ENCODE data around the gene AKR7A3.
"Not testable (repeated sequence)": the region's sequence is repeated elsewhere in the genome, so short reads cannot be mapped to it uniquely, and the experiment has no call there.

AKR7A3 gene

GRCh38 chr1:19287436-19288185 is 959 bp downstream of the AKR7A3 start:
- DNase-seq (ENCODE audit: low read depth), result no peak

- DNase-seq (ENCODE audit: low read depth), result not testable (repeated sequence)
Measured at GRCh38 chr1:19285807-19286206, 2.8 kb downstream of the AKR7A3 start.

GRCh38 chr1:19285366-19285765 is 3.2 kb downstream of the AKR7A3 start:
- DNase-seq (ENCODE audit: low read depth), result not testable (repeated sequence)

- DNase-seq (ENCODE audit: low read depth), result no peak
Measured at GRCh38 chr1:19284881-19285280, 3.7 kb downstream of the AKR7A3 start.

- no peak for DNase-seq (ENCODE audit: low read depth)
Measured at GRCh38 chr1:19283891-19284290, 4.7 kb downstream of the AKR7A3 start.

GRCh38 chr1:19274636-19275035 is 13.9 kb downstream of the AKR7A3 start:
- no peak for DNase-seq (ENCODE audit: low read depth)

GRCh38 chr1:19273844-19274531 is 14.6 kb downstream of the AKR7A3 start:
- DNase-seq (ENCODE audit: low read depth), result not testable (repeated sequence)

GRCh38 chr1:19273106-19273843 is 15.3 kb downstream of the AKR7A3 start:
- DNase-seq (ENCODE audit: low read depth), result no peak

GRCh38 chr1:19272064-19272463 is 16.5 kb downstream of the AKR7A3 start:
- DNase-seq (ENCODE audit: low read depth), result no peak

GRCh38 chr1:19270343-19270730 is 18.2 kb downstream of the AKR7A3 start:
- DNase-seq (ENCODE audit: low read depth), result not testable (repeated sequence)

- DNase-seq (ENCODE audit: low read depth), result not testable (repeated sequence)
Measured at GRCh38 chr1:19269427-19270342, 18.9 kb downstream of the AKR7A3 start.

GRCh38 chr1:19268445-19268844 is 20.1 kb downstream of the AKR7A3 start:
- no peak for DNase-seq (ENCODE audit: low read depth)

GRCh38 chr1:19262744-19263143 is 25.8 kb downstream of the AKR7A3 start:
- DNase-seq (ENCODE audit: low read depth), result no peak

- no peak for DNase-seq (ENCODE audit: low read depth)
Measured at GRCh38 chr1:19262047-19262446, 26.5 kb downstream of the AKR7A3 start.

- peak; percentile 80 for DNase-seq (ENCODE audit: low read depth)
Measured at GRCh38 chr1:19260211-19261138, 28.1 kb downstream of the AKR7A3 start.

- DNase-seq (ENCODE audit: low read depth), result no peak
Measured at GRCh38 chr1:19258353-19258752, 30.2 kb downstream of the AKR7A3 start.

GRCh38 chr1:19257178-19257914 is 31.2 kb downstream of the AKR7A3 start:
- DNase-seq (ENCODE audit: low read depth), result no peak

- not testable (repeated sequence) for DNase-seq (ENCODE audit: low read depth)
Measured at GRCh38 chr1:19256301-19256700, 32.3 kb downstream of the AKR7A3 start.

GRCh38 chr1:19255288-19255687 is 33.3 kb downstream of the AKR7A3 start:
- no peak for DNase-seq (ENCODE audit: low read depth)

- no peak for DNase-seq (ENCODE audit: low read depth)
Measured at GRCh38 chr1:19254416-19254815, 34.2 kb downstream of the AKR7A3 start.
